Smooth muscle cell (in vitro differentiated cells): ENCODE data around the gene CDK2. TPM values are rescaled to one million over a fixed set of nuclear protein-coding genes. Genes with fewer than 3 reads are reported as not detected.
A peak's percentile ranks its signal among the peaks of the same experiment; 100 is the strongest.
"Not testable (repeated sequence)": the region's sequence is repeated elsewhere in the genome, so short reads cannot be mapped to it uniquely, and the experiment has no call there.

Source experiments
- DNase-seq: peaks from one replicate; lab custom pipeline; 2025; ENCODE audit not compliant: unreplicated experiment; lab: John Stamatoyannopoulos, UW
- H2AFZ ChIP-seq: fragments of 200-600 bp; sonication (generic); 2 replicates; pipeline ENCODE4 v1.6.0; 2016; ENCODE audit warnings: antibody characterized with exemption, low read depth, mild to moderate bottlenecking
- H3F3A ChIP-seq: fragments of 200-600 bp; sonication (generic); 2 replicates; pipeline ENCODE4 v1.6.0; 2017; ENCODE audit warnings: antibody characterized with exemption, low read depth
- H3K27ac ChIP-seq: fragments of 200-600 bp; sonication (generic); 2 replicates; pipeline ENCODE4 v1.5.1; 2016; ENCODE audit warnings: low read depth, mild to moderate bottlenecking
- H3K27me3 ChIP-seq: fragments of 200-600 bp; sonication (generic); 2 replicates; pipeline ENCODE4 v1.6.1; 2016; ENCODE audit warnings: low read depth, mild to moderate bottlenecking
- H3K36me3 ChIP-seq: fragments of 200-600 bp; sonication (generic); 2 replicates; pipeline ENCODE4 v1.5.1; 2016; ENCODE audit warnings: low read depth
- H3K4me1 ChIP-seq: fragments of 200-600 bp; sonication (generic); 2 replicates; pipeline ENCODE4 v1.5.1; 2016; ENCODE audit warnings: low read depth
- H3K4me2 ChIP-seq: fragments of 200-600 bp; sonication (generic); 2 replicates; pipeline ENCODE4 v1.6.0; 2016; ENCODE audit warnings: mild to moderate bottlenecking
- H3K4me3 ChIP-seq: fragments of 200-600 bp; sonication (generic); 2 replicates; pipeline ENCODE4 v1.5.1; 2016; ENCODE audit warnings: mild to moderate bottlenecking
- H3K79me2 ChIP-seq: fragments of 200-600 bp; sonication (generic); 2 replicates; pipeline ENCODE4 v1.6.0; 2016; ENCODE audit warnings: low read depth, mild to moderate bottlenecking
- H3K9ac ChIP-seq: fragments of 200-600 bp; sonication (generic); 2 replicates; pipeline ENCODE4 v1.6.0; 2016; ENCODE audit warnings: low read depth
- H3K9me3 ChIP-seq: fragments of 200-600 bp; sonication (generic); replicated peaks from 2 replicates; pipeline ENCODE4 v1.5.1; 2016; ENCODE audit warnings: low read depth
- H4K20me1 ChIP-seq: fragments of 200-600 bp; sonication (generic); 2 replicates; pipeline ENCODE4 v1.6.0; 2016; ENCODE audit warnings: low read depth
- WGBS: methylation state at CpG from one replicate; pipeline ENCODE4 v1.1.7; 2016; ENCODE audit warnings: low lambda C conversion rate; 5-methylcytosine and 5-hydroxymethylcytosine counted together
- polyA plus RNA-seq: library from polyadenylated mRNA; unstranded; fragments of >200 nt; fragmentation: Nextera tagmentation; extraction: Ambion mirVana; gene quantifications from 2 replicates; pipeline ENCODE4 v1.2.1, GENCODE V29; 2016
- total RNA-seq: library from RNA; depleted of rRNA; stranded (reverse); fragments of >200 nt; gene quantifications from 2 replicates; pipeline ENCODE4 v1.2.3, GENCODE V29; 2014
- TF ChIP-seq, protein P1 (sequence below): fragments of 200-600 bp; sonication (generic); IDR thresholded peaks from 2 replicates; pipeline ENCODE4 v1.5.1; 2017; ENCODE audit warnings: borderline replicate concordance, mild to moderate bottlenecking, antibody characterized with exemption; ENCODE audit not compliant: insufficient read depth, poor library complexity, severe bottlenecking

The CDK2 gene
- total and polyA plus RNA-seq, 2 experiments from 2014 or later, result 33.3 to 36.5 TPM

DNA sequence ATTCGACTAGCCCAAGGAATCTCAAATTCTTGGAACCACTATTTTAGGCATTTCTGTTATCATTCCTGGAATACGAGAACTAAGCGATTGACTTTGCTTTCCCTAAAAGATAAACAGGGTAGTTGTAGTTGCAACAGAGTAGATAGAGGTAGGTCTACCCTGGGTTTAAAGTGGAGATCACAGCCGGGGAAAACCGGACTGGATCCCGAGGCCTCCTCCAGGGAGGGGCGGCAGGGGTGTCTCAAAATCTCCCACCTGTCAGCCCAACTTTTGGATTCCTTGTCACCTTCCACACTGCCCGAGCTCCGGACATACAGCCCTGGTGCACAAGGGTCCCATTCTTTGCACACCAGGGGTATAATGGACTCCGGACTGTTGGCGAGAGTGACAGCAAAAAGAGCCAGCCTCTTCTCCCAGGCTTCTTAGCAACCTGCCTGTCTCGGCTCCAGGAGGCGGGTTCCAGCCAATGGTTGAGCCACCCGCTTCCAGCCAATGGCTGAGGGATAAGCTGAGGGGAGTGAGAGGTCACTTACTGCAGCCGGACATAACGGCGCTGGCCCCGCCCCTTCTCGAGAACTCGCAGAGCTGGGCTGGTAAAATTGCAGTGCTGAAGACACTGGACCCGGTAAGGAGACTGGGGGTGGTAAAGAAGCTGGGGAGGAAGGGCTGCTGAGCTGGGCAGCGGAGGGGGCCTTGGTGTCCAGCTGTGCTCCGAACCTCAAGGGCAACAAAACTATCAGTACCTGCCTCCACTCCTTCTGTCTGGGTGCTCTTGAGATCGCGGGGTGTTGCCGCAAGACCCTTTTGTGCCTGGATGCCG is 30.3 kb downstream of the CDK2 start, which contains the start of gene SUOX:
SUOX (plus strand) TSS at position 562 of the 820 bp plus-strand sequence. CDS start 4,946 bp downstream, outside the sequence.
- Histone ChIP-seq H3K4me3 (peak within 1 kb of the TSS; percentile 79), H3K4me2 (peak within 1 kb of the TSS; percentile 94), H3K27ac (peak within 1 kb of the TSS; percentile 24), H3K36me3 (no peaks in the 10 kb centered on the region), H3F3A (peaks cover 9% of the 10 kb centered on the region), H3K79me2 (peaks cover 5% of the 10 kb centered on the region), H3K4me1 (peaks cover 5% of the 10 kb centered on the region), H3K9me3 (no peaks in the 10 kb centered on the region), H3K27me3 (no peaks in the 10 kb centered on the region), H2AFZ (no peak within 1 kb of the TSS), H4K20me1 (no peaks in the 10 kb centered on the region), H3K9ac (peak within 1 kb of the TSS; percentile 71)
- 8% methylated on average over 27 of the region's 27 CpGs for WGBS
- peak; percentile 69 for DNase-seq
- TF ChIP-seq, protein P1, sequence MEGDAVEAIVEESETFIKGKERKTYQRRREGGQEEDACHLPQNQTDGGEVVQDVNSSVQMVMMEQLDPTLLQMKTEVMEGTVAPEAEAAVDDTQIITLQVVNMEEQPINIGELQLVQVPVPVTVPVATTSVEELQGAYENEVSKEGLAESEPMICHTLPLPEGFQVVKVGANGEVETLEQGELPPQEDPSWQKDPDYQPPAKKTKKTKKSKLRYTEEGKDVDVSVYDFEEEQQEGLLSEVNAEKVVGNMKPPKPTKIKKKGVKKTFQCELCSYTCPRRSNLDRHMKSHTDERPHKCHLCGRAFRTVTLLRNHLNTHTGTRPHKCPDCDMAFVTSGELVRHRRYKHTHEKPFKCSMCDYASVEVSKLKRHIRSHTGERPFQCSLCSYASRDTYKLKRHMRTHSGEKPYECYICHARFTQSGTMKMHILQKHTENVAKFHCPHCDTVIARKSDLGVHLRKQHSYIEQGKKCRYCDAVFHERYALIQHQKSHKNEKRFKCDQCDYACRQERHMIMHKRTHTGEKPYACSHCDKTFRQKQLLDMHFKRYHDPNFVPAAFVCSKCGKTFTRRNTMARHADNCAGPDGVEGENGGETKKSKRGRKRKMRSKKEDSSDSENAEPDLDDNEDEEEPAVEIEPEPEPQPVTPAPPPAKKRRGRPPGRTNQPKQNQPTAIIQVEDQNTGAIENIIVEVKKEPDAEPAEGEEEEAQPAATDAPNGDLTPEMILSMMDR, result no peak

DNA sequence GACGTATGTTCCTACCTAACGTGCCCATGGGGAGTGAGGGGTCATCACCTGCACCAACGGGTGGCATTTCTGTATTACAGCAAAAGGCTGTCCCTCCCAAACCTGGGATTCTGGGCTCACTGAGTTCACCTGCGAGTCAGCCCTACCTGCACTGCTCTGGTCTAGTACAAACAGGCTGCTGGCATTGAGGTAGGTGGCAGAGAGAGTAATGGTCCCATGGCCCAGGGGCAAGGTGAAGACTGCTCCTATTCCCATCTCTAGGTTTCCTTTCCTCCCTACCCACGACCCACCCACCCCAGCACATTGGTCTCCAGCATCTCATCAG is 30.9 kb downstream of the CDK2 start:
- peak overlapping the region; percentile 94 for H3K4me2 ChIP-seq
- H3K36me3 ChIP-seq, result no peaks in the 10 kb centered on the region
- H3K9ac ChIP-seq, result peak overlapping the region; percentile 71
- H3K9me3 ChIP-seq, result no peaks in the 10 kb centered on the region
- TF ChIP-seq, protein P1, result no peak
- H3K79me2 ChIP-seq, result peaks cover 5% of the 10 kb centered on the region
- no peaks in the 10 kb centered on the region for H3K27me3 ChIP-seq
- DNase-seq, result no peak
- WGBS, result 4% methylated on average over 4 of the region's 5 CpGs
- H4K20me1 ChIP-seq, result no peaks in the 10 kb centered on the region
- H2AFZ ChIP-seq, result no peak overlapping the region
- H3K4me1 ChIP-seq, result peaks cover 5% of the 10 kb centered on the region
- peaks cover 9% of the 10 kb centered on the region for H3F3A ChIP-seq
- H3K27ac ChIP-seq, result no peak overlapping the region
- H3K4me3 ChIP-seq, result peak overlapping the region; percentile 79

DNA sequence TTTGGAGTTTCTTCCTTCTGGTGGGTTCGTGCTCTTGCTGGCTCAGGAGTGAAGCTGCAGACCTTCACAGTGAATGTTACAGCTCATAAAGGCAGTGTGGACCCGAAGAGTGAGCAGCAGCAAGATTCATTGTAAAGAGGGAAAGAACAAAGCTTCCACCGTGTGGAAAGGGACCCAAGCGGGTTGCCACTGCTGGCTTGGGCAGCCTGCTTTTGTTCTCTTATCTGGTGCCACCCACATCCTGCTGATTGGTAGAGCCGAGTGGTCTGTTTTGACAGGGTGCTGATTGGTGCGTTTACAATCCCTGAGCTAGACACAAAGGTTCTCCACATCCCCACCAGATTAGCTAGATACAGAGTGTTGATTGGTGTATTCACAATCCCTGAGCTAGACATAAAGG is 32.9 kb downstream of the CDK2 start:
- H3K27me3 ChIP-seq, DNase-seq: not testable (repeated sequence)
- 84% methylated on average over 6 of the region's 6 CpGs for WGBS

DNA sequence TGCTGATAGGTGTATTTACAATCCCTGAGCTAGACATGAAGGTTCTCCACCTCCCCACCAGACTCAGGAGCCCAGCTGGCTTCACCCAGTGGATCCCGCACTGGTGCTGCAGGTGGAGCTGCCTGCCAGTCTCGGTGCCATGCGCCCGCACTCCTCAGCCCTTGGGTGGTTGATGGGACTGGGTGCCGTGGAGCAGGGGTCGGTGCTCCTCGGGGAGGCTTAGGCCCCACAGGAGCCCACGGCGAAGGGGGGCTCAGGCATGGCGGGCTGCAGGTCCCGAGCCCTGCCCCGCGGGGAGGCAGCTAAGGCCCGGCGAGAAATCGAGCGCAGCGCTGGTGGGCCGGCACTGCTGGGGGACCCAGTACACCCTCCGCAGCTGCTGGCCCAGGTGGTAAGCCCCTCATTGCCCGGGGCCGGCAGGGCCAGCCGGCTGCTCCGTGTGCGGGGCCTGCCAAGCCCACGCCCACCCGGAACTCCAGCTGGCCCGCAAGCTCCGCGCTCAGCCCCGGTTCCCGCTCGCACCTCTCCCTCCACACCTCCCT is 33.4 kb downstream of the CDK2 start:
- not testable (repeated sequence) for DNase-seq, H3K27ac ChIP-seq, H4K20me1 ChIP-seq, H3K9me3 ChIP-seq, H3K4me3 ChIP-seq, H2AFZ ChIP-seq, H3K79me2 ChIP-seq, H3K36me3 ChIP-seq, H3K4me2 ChIP-seq, H3K27me3 ChIP-seq, H3K9ac ChIP-seq, H3K4me1 ChIP-seq, H3F3A ChIP-seq
- WGBS, result 99% methylated on average over 27 of the region's 33 CpGs

More for the DNA sequence above, 32.9 kb downstream of the CDK2 start:
- H3K9ac ChIP-seq, H4K20me1 ChIP-seq, H3K27ac ChIP-seq, H3K9me3 ChIP-seq, H3K4me2 ChIP-seq, H3K79me2 ChIP-seq, H3F3A ChIP-seq, H3K36me3 ChIP-seq, H2AFZ ChIP-seq, H3K4me3 ChIP-seq, H3K4me1 ChIP-seq: not testable (repeated sequence)
